SK-N-SH treated with all-trans-retinoic acid at 6 μM for 48 hours (cell line): Measurements from ENCODE around the gene KCNH3.
"Not testable (repeated sequence)": the region's sequence is repeated elsewhere in the genome, so short reads cannot be mapped to it uniquely, and the experiment has no call there.

Experiments used
- ATAC-seq: fragments of 200-7000 bp; cut with Tn5 transposase; 3 replicates; pipeline ENCODE4 v1.9.1; 2020; ENCODE audit warnings: mild to moderate bottlenecking, moderate library complexity
- ARNTL ChIP-seq: fragments of 450-650 bp; formaldehyde crosslinking; IDR thresholded peaks from 2 replicates; pipeline ENCODE4 v1.5.0; 2020; ENCODE audit warnings: low read depth, mild to moderate bottlenecking, moderate library complexity, borderline replicate concordance
- CSDC2 ChIP-seq: fragments of 250-450 bp; sonication (Bioruptor Pico); IDR thresholded peaks from 2 replicates; pipeline ENCODE4 v1.5.0; 2020; ENCODE audit warnings: mild to moderate bottlenecking, moderate library complexity
- ESRRG ChIP-seq: fragments of 250-450 bp; sonication (Bioruptor Pico); IDR thresholded peaks from 2 replicates; pipeline ENCODE4 v1.6.1; 2021; ENCODE audit warnings: mild to moderate bottlenecking
- GLIS3 ChIP-seq: fragments of 250-450 bp; sonication (Bioruptor Pico); IDR thresholded peaks from 2 replicates; pipeline ENCODE4 v1.5.0; 2020; ENCODE audit warnings: mild to moderate bottlenecking, moderate library complexity
- OSR1 ChIP-seq: fragments of 250-450 bp; sonication (Bioruptor Pico); IDR thresholded peaks from 2 replicates; pipeline ENCODE4 v1.8.0; 2022; ENCODE audit warnings: moderate library complexity, mild to moderate bottlenecking, inconsistent platforms
- PPARA ChIP-seq: fragments of 250-450 bp; sonication (Bioruptor Pico); IDR thresholded peaks from 2 replicates; pipeline ENCODE4 v1.5.0; 2020; ENCODE audit warnings: mild to moderate bottlenecking, borderline replicate concordance
- RARB ChIP-seq: fragments of 250-450 bp; sonication (Bioruptor Pico); IDR thresholded peaks from 2 replicates; pipeline ENCODE4 v1.8.0; 2021; ENCODE audit warnings: mild to moderate bottlenecking, moderate library complexity
- SNAI2 ChIP-seq: fragments of 250-450 bp; sonication (Bioruptor Pico); IDR thresholded peaks from 2 replicates; pipeline ENCODE4 v1.5.0; 2020; ENCODE audit warnings: mild to moderate bottlenecking, moderate library complexity
- TCF4 ChIP-seq: fragments of 250-450 bp; sonication (Bioruptor Pico); IDR thresholded peaks from 2 replicates; pipeline ENCODE4 v1.8.0; 2021; ENCODE audit warnings: mild to moderate bottlenecking, moderate library complexity, borderline replicate concordance
- TOX ChIP-seq: fragments of 250-450 bp; sonication (Bioruptor Pico); IDR thresholded peaks from 2 replicates; pipeline ENCODE4 v1.8.0; 2021; ENCODE audit warnings: mild to moderate bottlenecking, moderate library complexity, borderline replicate concordance
- ZC3H10 ChIP-seq: fragments of 250-450 bp; sonication (Bioruptor Pico); IDR thresholded peaks from 2 replicates; pipeline ENCODE4 v1.5.1; 2021; ENCODE audit warnings: mild to moderate bottlenecking, moderate library complexity
- ZFP3 ChIP-seq: fragments of 250-450 bp; sonication (Bioruptor Pico); IDR thresholded peaks from 2 replicates; pipeline ENCODE4 v1.5.0; 2020; ENCODE audit warnings: mild to moderate bottlenecking, moderate library complexity
- ZFP30 ChIP-seq: fragments of 450-650 bp; formaldehyde crosslinking; IDR thresholded peaks from 2 replicates; pipeline ENCODE4 v1.5.0; 2022; ENCODE audit warnings: mild to moderate bottlenecking, moderate library complexity
- ZNF565 ChIP-seq: fragments of 450-650 bp; formaldehyde crosslinking; conservative IDR thresholded peaks from 2 replicates; pipeline ENCODE4 v1.5.0; 2020; ENCODE audit warnings: low read depth, mild to moderate bottlenecking, moderate library complexity
- ZNF70 ChIP-seq: fragments of 450-650 bp; formaldehyde crosslinking; IDR thresholded peaks from 2 replicates; pipeline ENCODE4 v1.5.0; 2020; ENCODE audit warnings: mild to moderate bottlenecking, moderate library complexity
- ZNF8 ChIP-seq: fragments of 450-650 bp; formaldehyde crosslinking; IDR thresholded peaks from 2 replicates; pipeline ENCODE4 v1.5.0; 2020; ENCODE audit warnings: mild to moderate bottlenecking, moderate library complexity
- TF ChIP-seq, protein P1 (sequence below): fragments of 250-450 bp; sonication (Bioruptor Pico); IDR thresholded peaks from 2 replicates; pipeline ENCODE4 v1.8.0; 2021; ENCODE audit warnings: low read depth, mild to moderate bottlenecking, moderate library complexity, borderline replicate concordance
- TF ChIP-seq, protein P2 (sequence below): fragments of 250-450 bp; sonication (Bioruptor Pico); IDR thresholded peaks from 2 replicates; pipeline ENCODE4 v1.8.0; 2020; ENCODE audit warnings: mild to moderate bottlenecking, moderate library complexity, borderline replicate concordance
- TF ChIP-seq, protein P3 (sequence below): fragments of 250-450 bp; sonication (Bioruptor Pico); IDR thresholded peaks from 2 replicates; pipeline ENCODE4 v1.5.0; 2020; ENCODE audit warnings: mild to moderate bottlenecking, moderate library complexity

The KCNH3 gene

DNA sequence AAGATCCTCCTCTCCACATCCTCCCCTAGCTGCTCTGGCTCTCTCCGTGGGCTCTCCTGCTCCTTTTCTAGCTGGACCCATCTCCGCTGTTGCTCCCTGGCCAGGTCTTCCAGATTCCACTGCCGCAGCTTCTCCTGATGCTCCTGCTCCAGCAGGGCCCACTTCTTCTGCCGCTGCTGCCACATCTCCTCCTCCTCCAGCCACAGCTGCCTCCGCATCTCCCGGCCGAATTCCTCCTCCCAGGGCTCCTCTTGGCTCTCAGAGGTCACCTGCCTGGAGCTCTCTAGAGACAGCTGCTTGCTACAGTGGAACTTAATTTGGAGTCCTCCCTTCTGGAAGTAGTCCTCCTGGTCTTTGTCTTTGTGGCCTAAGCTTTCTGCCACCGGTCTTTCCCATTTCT, 61.1 kb downstream of the KCNH3 start:
- no peak for ATAC-seq
- TF ChIP-seq ZNF8 (no peak), ESRRG (no peak)

DNA sequence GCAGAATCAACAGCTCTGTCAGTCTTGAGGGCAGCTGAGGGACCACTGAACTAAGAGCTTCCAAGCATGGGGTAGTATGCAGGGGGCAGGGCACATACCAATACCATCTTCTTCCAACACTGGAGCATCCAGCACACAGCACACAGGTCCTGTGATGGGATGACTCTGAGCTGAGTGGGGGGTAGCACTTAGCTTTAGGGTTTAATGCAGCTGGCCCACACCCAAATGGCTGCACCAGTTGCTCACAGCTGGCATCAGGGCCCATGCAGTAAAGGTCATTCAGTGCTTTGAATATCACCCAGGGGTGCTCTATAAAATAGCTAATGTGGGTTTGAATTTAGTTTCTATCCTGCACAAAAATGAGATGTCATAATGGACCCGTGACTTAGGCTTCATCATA, 64.9 kb downstream of the KCNH3 start:
- no peak for ATAC-seq
- TF ChIP-seq TCF4 (CRISPR knock-in tag) (no peak), CSDC2 (CRISPR knock-in tag) (no peak), PPARA (CRISPR knock-in tag) (no peak), ZFP3 (CRISPR knock-in tag) (no peak), GLIS3 (no peak)
- TF ChIP-seq, all 23 proteins: peak for 0

DNA sequence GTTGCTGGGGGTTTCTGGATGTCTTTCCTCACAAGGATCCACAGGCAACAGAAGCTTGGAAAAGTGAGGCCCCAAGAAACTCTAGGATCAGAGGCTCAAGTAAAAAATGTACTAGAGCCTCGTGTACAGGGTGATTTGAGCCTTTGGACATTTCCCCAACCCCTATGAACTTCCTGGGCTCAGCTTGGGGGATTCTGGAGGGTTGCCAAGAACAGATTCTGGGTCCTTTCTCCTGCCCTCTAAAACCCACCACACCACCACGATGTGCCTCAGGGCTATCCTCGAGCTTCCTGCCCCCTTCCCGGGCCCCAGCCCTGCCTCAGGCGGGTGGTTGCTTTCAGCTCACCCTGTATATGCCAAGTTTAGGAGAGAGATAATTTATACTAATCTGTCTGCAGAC, 66.0 kb downstream of the KCNH3 start:
- TF ChIP-seq OSR1 (CRISPR knock-in tag): no peak
- no peak for TF ChIP-seq ZFP30 (CRISPR knock-in tag)
- no peak for TF ChIP-seq ZFP3 (CRISPR knock-in tag)
- TF ChIP-seq SNAI2: no peak
- TF ChIP-seq GLIS3: no peak
- TF ChIP-seq, protein P1, sequence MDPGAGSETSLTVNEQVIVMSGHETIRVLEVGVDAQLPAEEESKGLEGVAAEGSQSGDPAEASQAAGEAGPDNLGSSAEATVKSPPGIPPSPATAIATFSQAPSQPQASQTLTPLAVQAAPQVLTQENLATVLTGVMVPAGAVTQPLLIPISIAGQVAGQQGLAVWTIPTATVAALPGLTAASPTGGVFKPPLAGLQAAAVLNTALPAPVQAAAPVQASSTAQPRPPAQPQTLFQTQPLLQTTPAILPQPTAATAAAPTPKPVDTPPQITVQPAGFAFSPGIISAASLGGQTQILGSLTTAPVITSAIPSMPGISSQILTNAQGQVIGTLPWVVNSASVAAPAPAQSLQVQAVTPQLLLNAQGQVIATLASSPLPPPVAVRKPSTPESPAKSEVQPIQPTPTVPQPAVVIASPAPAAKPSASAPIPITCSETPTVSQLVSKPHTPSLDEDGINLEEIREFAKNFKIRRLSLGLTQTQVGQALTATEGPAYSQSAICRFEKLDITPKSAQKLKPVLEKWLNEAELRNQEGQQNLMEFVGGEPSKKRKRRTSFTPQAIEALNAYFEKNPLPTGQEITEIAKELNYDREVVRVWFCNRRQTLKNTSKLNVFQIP (CRISPR knock-in tag): no peak
- TF ChIP-seq ARNTL (CRISPR knock-in tag): no peak
- TF ChIP-seq TCF4 (CRISPR knock-in tag): no peak
- no peak for TF ChIP-seq ZNF565
- no peak for TF ChIP-seq RARB (CRISPR knock-in tag)
- TF ChIP-seq, protein P2, sequence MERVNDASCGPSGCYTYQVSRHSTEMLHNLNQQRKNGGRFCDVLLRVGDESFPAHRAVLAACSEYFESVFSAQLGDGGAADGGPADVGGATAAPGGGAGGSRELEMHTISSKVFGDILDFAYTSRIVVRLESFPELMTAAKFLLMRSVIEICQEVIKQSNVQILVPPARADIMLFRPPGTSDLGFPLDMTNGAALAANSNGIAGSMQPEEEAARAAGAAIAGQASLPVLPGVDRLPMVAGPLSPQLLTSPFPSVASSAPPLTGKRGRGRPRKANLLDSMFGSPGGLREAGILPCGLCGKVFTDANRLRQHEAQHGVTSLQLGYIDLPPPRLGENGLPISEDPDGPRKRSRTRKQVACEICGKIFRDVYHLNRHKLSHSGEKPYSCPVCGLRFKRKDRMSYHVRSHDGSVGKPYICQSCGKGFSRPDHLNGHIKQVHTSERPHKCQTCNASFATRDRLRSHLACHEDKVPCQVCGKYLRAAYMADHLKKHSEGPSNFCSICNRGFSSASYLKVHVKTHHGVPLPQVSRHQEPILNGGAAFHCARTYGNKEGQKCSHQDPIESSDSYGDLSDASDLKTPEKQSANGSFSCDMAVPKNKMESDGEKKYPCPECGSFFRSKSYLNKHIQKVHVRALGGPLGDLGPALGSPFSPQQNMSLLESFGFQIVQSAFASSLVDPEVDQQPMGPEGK: no peak
- TF ChIP-seq TOX (CRISPR knock-in tag): no peak
- TF ChIP-seq ZC3H10 (CRISPR knock-in tag): no peak
- TF ChIP-seq, protein P3, sequence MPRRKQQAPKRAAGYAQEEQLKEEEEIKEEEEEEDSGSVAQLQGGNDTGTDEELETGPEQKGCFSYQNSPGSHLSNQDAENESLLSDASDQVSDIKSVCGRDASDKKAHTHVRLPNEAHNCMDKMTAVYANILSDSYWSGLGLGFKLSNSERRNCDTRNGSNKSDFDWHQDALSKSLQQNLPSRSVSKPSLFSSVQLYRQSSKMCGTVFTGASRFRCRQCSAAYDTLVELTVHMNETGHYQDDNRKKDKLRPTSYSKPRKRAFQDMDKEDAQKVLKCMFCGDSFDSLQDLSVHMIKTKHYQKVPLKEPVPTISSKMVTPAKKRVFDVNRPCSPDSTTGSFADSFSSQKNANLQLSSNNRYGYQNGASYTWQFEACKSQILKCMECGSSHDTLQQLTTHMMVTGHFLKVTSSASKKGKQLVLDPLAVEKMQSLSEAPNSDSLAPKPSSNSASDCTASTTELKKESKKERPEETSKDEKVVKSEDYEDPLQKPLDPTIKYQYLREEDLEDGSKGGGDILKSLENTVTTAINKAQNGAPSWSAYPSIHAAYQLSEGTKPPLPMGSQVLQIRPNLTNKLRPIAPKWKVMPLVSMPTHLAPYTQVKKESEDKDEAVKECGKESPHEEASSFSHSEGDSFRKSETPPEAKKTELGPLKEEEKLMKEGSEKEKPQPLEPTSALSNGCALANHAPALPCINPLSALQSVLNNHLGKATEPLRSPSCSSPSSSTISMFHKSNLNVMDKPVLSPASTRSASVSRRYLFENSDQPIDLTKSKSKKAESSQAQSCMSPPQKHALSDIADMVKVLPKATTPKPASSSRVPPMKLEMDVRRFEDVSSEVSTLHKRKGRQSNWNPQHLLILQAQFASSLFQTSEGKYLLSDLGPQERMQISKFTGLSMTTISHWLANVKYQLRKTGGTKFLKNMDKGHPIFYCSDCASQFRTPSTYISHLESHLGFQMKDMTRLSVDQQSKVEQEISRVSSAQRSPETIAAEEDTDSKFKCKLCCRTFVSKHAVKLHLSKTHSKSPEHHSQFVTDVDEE (CRISPR knock-in tag): no peak
- TF ChIP-seq ZNF70 (CRISPR knock-in tag): no peak
- ATAC-seq: no peak

DNA sequence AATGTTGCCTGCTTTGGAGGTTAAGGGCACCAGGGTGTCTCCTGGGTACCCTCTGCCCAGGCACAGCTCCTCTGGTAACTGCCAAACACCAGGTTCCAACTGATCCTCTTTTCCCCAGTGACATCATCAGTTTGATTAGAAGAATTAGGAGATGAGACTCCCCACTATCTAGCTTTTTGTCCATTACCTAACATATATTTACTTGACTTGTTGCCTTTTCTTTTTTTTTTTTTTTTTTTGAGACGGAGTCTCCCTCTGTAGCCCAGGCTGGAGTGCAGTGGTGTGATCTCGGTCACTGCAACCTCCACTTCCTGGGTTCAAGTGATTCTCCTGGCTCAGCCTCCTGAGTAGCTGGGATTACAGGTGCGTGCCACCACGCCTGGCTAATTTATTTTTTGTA, 66.7 kb downstream of the KCNH3 start, which contains the start of gene FAM186B:
Gene FAM186B (minus strand): TSS at position 101 of the 400 bp plus-strand sequence. CDS start 162 bp downstream, outside the sequence.
- ATAC-seq: not testable (repeated sequence)
